Aorta (tissue), 5 donors: ENCODE data around the gene ZNF750. TPM values are rescaled to one million over a fixed set of nuclear protein-coding genes. Genes with fewer than 3 reads are reported as not detected.

Experiments
- ATAC-seq: fragments of 200-7000 bp; cut with Tn5 transposase; one replicate; pipeline ENCODE4 v1.9.1; 2022; ENCODE audit warnings: moderate library complexity; ENCODE audit not compliant: low FRiP score
- DNase-seq, 2 donors: peaks; one replicate each; pipeline ENCODE4 v3.0.0-alpha.2; 2020
- H3K27ac ChIP-seq, 2 donors: one replicate each; pipeline ENCODE4 v1.5.1; 2013; ENCODE audit warnings: low read length in 2 of 2, mild to moderate bottlenecking in 2 of 2, moderate library complexity in 2 of 2, control low read depth in 1 of 2, inconsistent platforms in 1 of 2, low read depth in 1 of 2
- H3K27me3 ChIP-seq, 2 donors: one replicate each; pipeline ENCODE4 v1.6.1; 2013; ENCODE audit warnings: control low read depth in 1 of 2, low read length in 1 of 2, mild to moderate bottlenecking in 1 of 2, moderate library complexity in 1 of 2; ENCODE audit not compliant: insufficient read depth in 2 of 2, control insufficient read depth in 1 of 2
- H3K36me3 ChIP-seq, 2 donors: one replicate each; pipeline ENCODE4 v1.6.1; 2013; ENCODE audit warnings: control low read depth in 1 of 2, low read length in 1 of 2, mild to moderate bottlenecking in 1 of 2; ENCODE audit not compliant: insufficient read depth in 2 of 2, control insufficient read depth in 1 of 2
- H3K4me1 ChIP-seq, 2 donors: one replicate each; pipeline ENCODE4 v1.6.1; 2013; ENCODE audit warnings: low read length in 2 of 2, control low read depth in 1 of 2, mild to moderate bottlenecking in 1 of 2, moderate library complexity in 1 of 2; ENCODE audit not compliant: insufficient read depth in 2 of 2, control insufficient read depth in 1 of 2
- H3K4me3 ChIP-seq, 2 donors: one replicate each; pipeline ENCODE4 v1.5.1; 2013; ENCODE audit warnings: low read length in 2 of 2, control low read depth in 1 of 2, mild to moderate bottlenecking in 1 of 2
- H3K9me3 ChIP-seq: one replicate; pipeline ENCODE4 v1.6.1; 2013; ENCODE audit warnings: mild to moderate bottlenecking, low read length; ENCODE audit not compliant: control insufficient read depth
- WGBS, 2 donors: extraction: QIAGEN DNeasy Blood & Tissue Kit; methylation state at CpG; one replicate each; pipeline ENCODE4 v1.1.7; 2013; 5-methylcytosine and 5-hydroxymethylcytosine counted together
- intact Hi-C, 2 donors: fragments of 100-400 bp; cut with DNase I; formaldehyde crosslinking; loops; one replicate each; pipeline versions ENCODE4 v1.14.2 to v1.15.0; 2022
- polyA plus RNA-seq, 2 donors: library from polyadenylated mRNA; stranded (reverse); fragments of 200-250 nt; gene quantifications; one replicate each; pipeline ENCODE4 v1.2.3, GENCODE V29; 2013
- total RNA-seq, 2 donors: library from RNA; stranded (reverse); fragmentation: NEBNext Ultra II Directional; extraction: Animal tissue kit (Norgen Biotek cat#: 25700); gene quantifications; one replicate each; pipeline ENCODE4 v1.2.1, GENCODE V29; 2021
- donor health status: healthy with polysubstance abuse.
- donor health status: Bipolar disorder and iron deficiency.
- donor health status: DM: no; HTN: no; CAD: no.
- donor health status: DM: no; HTN: no; CAD: no.
- donor health status: DM: yes; HTN: yes; CAD: no.

ZNF750 gene
- total and polyA plus RNA-seq, 4 donors, result 0.10 to 0.21 TPM; not detected in 2

GRCh38 chr17:82825540-82826124 lies 14.2 kb downstream of the ZNF750 start:
- H3K4me3 ChIP-seq, result no peak overlapping the region
- H3K27ac ChIP-seq, result no peak overlapping the region
- peaks cover 0 to 2% of the 10 kb centered on the region in 2 donors for H3K36me3 ChIP-seq
- H3K27me3 ChIP-seq, result no peaks in the 10 kb centered on the region
- no peaks in the 10 kb centered on the region for H3K4me1 ChIP-seq
- no peak for DNase-seq
- WGBS, 2 donors, result 97% methylated on average over 8 of the region's 8 CpGs
- no peak for ATAC-seq
- intact Hi-C loops, result no loop called here
- H3K9me3 ChIP-seq, result no peaks in the 10 kb centered on the region

GRCh38 chr17:82823004-82823403 lies 16.8 kb downstream of the ZNF750 start:
- H3K36me3 ChIP-seq, result peaks cover 2 to 4% of the 10 kb centered on the region in 2 donors

GRCh38 chr17:82822281-82822680 lies 17.5 kb downstream of the ZNF750 start:
- DNase-seq (no peak), ATAC-seq (no peak)
- WGBS, 2 donors, result 93 to 94% methylated on average over 16 of the region's 16 CpGs
- Histone ChIP-seq H3K9me3 (no peaks in the 10 kb centered on the region), H3K36me3 (peaks cover 0 to 4% of the 10 kb centered on the region in 2 donors), H3K4me1 (no peaks in the 10 kb centered on the region), H3K27me3 (no peaks in the 10 kb centered on the region), H3K4me3 (no peak overlapping the region), H3K27ac (no peak overlapping the region)
- intact Hi-C loops, result no loop called here

More at GRCh38 chr17:82823004-82823403, 16.8 kb downstream of the ZNF750 start:
- WGBS, 2 donors, result 89 to 94% methylated on average over 5 of the region's 5 CpGs
- Histone ChIP-seq H3K27ac (no peak overlapping the region), H3K27me3 (no peaks in the 10 kb centered on the region), H3K4me3 (no peak overlapping the region), H3K9me3 (no peaks in the 10 kb centered on the region), H3K4me1 (no peaks in the 10 kb centered on the region)
- ATAC-seq, result no peak
- no peak for DNase-seq
- intact Hi-C loops, result no loop called here

GRCh38 chr17:82821554-82821953 lies 18.3 kb downstream of the ZNF750 start:
- Histone ChIP-seq H3K27me3 (no peaks in the 10 kb centered on the region), H3K4me3 (no peak overlapping the region), H3K36me3 (peaks cover 0 to 4% of the 10 kb centered on the region in 2 donors), H3K4me1 (no peaks in the 10 kb centered on the region), H3K9me3 (no peaks in the 10 kb centered on the region), H3K27ac (no peak overlapping the region)
- DNase-seq, result no peak
- 96 to 100% methylated on average over 2 of the region's 2 CpGs for WGBS, 2 donors
- ATAC-seq, result no peak
- intact Hi-C loops, result no loop called here

GRCh38 chr17:82820278-82821251 lies 19.3 kb downstream of the ZNF750 start:
- ATAC-seq, result no peak
- H3K4me3 ChIP-seq, result no peak overlapping the region
- intact Hi-C loops, result no loop called here
- DNase-seq, result no peak
- H3K36me3 ChIP-seq, result peaks cover 2 to 4% of the 10 kb centered on the region in 2 donors
- no peaks in the 10 kb centered on the region for H3K27me3 ChIP-seq
- 97 to 99% methylated on average over 5 of the region's 5 CpGs for WGBS, 2 donors
- H3K9me3 ChIP-seq, result no peaks in the 10 kb centered on the region
- H3K4me1 ChIP-seq, result no peaks in the 10 kb centered on the region
- H3K27ac ChIP-seq, result no peak overlapping the region

GRCh38 chr17:82817947-82818346 lies 21.9 kb downstream of the ZNF750 start:
- Histone ChIP-seq H3K36me3 (peaks cover 2 to 4% of the 10 kb centered on the region in 2 donors), H3K9me3 (no peaks in the 10 kb centered on the region), H3K27ac (no peak overlapping the region), H3K4me1 (no peaks in the 10 kb centered on the region), H3K4me3 (no peak overlapping the region), H3K27me3 (no peaks in the 10 kb centered on the region)
- DNase-seq, result no peak
- 96 to 97% methylated on average over 5 of the region's 5 CpGs for whole genome bisulfite sequencing, 2 donors
- ATAC-seq, result no peak
- intact Hi-C loops, result no loop called here

GRCh38 chr17:82816358-82816757 lies 23.5 kb downstream of the ZNF750 start:
- Histone ChIP-seq H3K4me3 (no peak overlapping the region), H3K27me3 (no peaks in the 10 kb centered on the region), H3K4me1 (no peaks in the 10 kb centered on the region), H3K27ac (no peak overlapping the region), H3K9me3 (no peaks in the 10 kb centered on the region), H3K36me3 (peaks cover 2 to 4% of the 10 kb centered on the region in 2 donors)
- ATAC-seq (no peak), DNase-seq (no peak)
- intact Hi-C loops, result no loop called here
- WGBS, 2 donors, result 84 to 86% methylated on average over 7 of the region's 7 CpGs

GRCh38 chr17:82815790-82816305 lies 24.0 kb downstream of the ZNF750 start:
- WGBS, 2 donors, result 91% methylated on average over 13 of the region's 13 CpGs
- DNase-seq (no peak), ATAC-seq (no peak)

More at GRCh38 chr17:82815790-82816305, 24.0 kb downstream of the ZNF750 start:
- Histone ChIP-seq H3K36me3 (peaks cover 2 to 4% of the 10 kb centered on the region in 2 donors), H3K27ac (no peak overlapping the region), H3K4me1 (no peaks in the 10 kb centered on the region), H3K4me3 (no peak overlapping the region), H3K27me3 (no peaks in the 10 kb centered on the region), H3K9me3 (no peaks in the 10 kb centered on the region)
- intact Hi-C loops, result no loop called here
